ENCODE measurements around the gene TTC39C.

GRCh38 chr18:24024425-24024824, 9.9 kb downstream of the TTC39C start:
- no peak for TF ChIP-seq CTCF (IDR thresholded peaks at IDR 0.05; ENCODE audit: insufficient read depth, low read length)
- no peak for TF ChIP-seq POLR2AphosphoS5 (IDR thresholded peaks at IDR 0.05; ENCODE audit: low read depth)
